ENCODE measurements around the gene FAM32A.

The FAM32A gene

DNA sequence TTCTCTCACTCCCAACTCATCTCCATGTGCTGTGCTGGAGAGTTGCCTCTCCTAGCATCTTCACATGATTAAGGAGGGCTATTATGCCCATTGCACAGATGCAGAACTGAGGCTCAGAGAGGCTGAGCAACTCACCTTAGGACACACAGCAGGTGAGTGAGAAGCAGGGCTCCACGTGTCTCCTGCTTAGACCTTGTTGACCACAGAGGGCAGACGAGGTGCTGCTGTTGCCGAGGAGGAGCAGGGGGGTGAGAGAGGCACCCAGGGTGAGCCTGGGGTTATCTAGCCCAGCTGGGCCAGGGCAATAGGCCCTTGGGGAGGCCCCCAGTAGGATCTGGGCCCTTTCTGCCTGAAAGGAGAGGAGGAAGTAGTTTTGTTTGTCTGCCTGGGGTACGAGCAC lies 44.2 kb upstream of the FAM32A start:
- no peak overlapping the region for H3K9ac ChIP-seq
- no peaks in the 10 kb centered on the region for H3K36me3 ChIP-seq (ENCODE audit: control insufficient read depth, insufficient read depth, low read length)
- H3K4me3 ChIP-seq (ENCODE audit: low read depth, low read length): no peak overlapping the region
- H2AFZ ChIP-seq: no peak overlapping the region
- H3K79me2 ChIP-seq: no peaks in the 10 kb centered on the region
- H3K4me1 ChIP-seq: no peaks in the 10 kb centered on the region
- H3K27ac ChIP-seq: no peak overlapping the region
- no peaks in the 10 kb centered on the region for H3K9me3 ChIP-seq (ENCODE audit: control insufficient read depth, low read length)
- TF ChIP-seq CTCF (IDR thresholded peaks at IDR 0.05): no peak
- H3K27me3 ChIP-seq (ENCODE audit: control insufficient read depth, insufficient read depth, low read length): no peaks in the 10 kb centered on the region
- H3K4me2 ChIP-seq (ENCODE audit: low read length): no peak overlapping the region

DNA sequence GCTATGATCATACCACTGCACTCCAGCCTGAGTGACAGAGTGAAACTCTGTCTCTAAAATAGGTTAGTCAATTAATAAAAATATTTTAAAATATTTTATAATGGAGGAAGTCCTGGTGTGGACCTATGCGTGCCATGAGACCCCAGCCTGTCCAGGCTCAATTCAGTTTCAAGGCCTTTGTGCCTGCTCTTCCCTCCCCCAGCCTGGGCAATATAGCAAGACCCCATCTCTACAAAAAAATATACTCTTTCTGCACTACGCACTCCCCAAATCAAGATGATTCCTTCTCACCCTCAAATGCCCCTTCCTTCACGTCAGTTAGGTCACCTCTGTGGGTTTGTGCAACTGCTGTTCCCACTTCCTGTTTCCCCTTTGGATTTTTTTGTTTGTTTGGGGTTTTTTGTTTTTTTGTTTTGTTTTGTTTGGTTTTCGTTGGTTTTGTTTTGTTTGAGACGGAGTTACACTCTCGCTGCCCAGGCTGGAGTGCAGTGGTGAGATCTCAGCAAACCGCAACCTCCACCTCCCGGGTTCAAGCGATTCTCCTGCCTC lies 43.1 kb upstream of the FAM32A start:
- Histone ChIP-seq H3K4me2 (ENCODE audit: low read length) (no peak overlapping the region), H3K79me2 (no peaks in the 10 kb centered on the region), H3K9me3 (ENCODE audit: control insufficient read depth, low read length) (no peaks in the 10 kb centered on the region), H3K27me3 (ENCODE audit: control insufficient read depth, insufficient read depth, low read length) (no peaks in the 10 kb centered on the region), H3K9ac (no peak overlapping the region), H3K27ac (no peak overlapping the region), H3K36me3 (ENCODE audit: control insufficient read depth, insufficient read depth, low read length) (no peaks in the 10 kb centered on the region), H2AFZ (no peak overlapping the region), H3K4me1 (no peaks in the 10 kb centered on the region), H3K4me3 (ENCODE audit: low read depth, low read length) (no peak overlapping the region)
- TF ChIP-seq CTCF (IDR thresholded peaks at IDR 0.05): no peak

GRCh38 chr19:16143399-16144215 lies 41.6 kb upstream of the FAM32A start, which contains the start of gene HSH2D:
TSS of gene HSH2D (plus strand) at chr19:16143685. CDS start at chr19:16148751, 5,066 bp downstream.
- TF ChIP-seq CTCF (IDR thresholded peaks at IDR 0.05): no peak

GRCh38 chr19:16144216-16144581 lies 41.0 kb upstream of the FAM32A start:
- Histone ChIP-seq H3K27me3 (ENCODE audit: control insufficient read depth, insufficient read depth, low read length) (no peaks in the 10 kb centered on the region), H3K9me3 (ENCODE audit: control insufficient read depth, low read length) (no peaks in the 10 kb centered on the region), H3K4me2 (ENCODE audit: low read length) (no peak overlapping the region), H3K79me2 (no peaks in the 10 kb centered on the region), H3K36me3 (ENCODE audit: control insufficient read depth, insufficient read depth, low read length) (no peaks in the 10 kb centered on the region), H3K27ac (no peak overlapping the region), H3K4me1 (no peaks in the 10 kb centered on the region), H3K9ac (no peak overlapping the region), H3K4me3 (ENCODE audit: low read depth, low read length) (no peak overlapping the region), H2AFZ (no peak overlapping the region)
- TF ChIP-seq CTCF (IDR thresholded peaks at IDR 0.05): no peak

More at GRCh38 chr19:16143399-16144215, 41.6 kb upstream of the FAM32A start, which contains the start of gene HSH2D:
- Histone ChIP-seq H3K4me3 (ENCODE audit: low read depth, low read length) (peak within 1 kb of the TSS; percentile 19), H3K4me2 (ENCODE audit: low read length) (peak within 1 kb of the TSS; percentile 26), H3K27me3 (ENCODE audit: control insufficient read depth, insufficient read depth, low read length) (no peaks in the 10 kb centered on the region), H2AFZ (peak within 1 kb of the TSS; percentile 38), H3K4me1 (no peaks in the 10 kb centered on the region), H3K9ac (no peak within 1 kb of the TSS), H3K79me2 (no peaks in the 10 kb centered on the region), H3K36me3 (ENCODE audit: control insufficient read depth, insufficient read depth, low read length) (no peaks in the 10 kb centered on the region), H3K9me3 (ENCODE audit: control insufficient read depth, low read length) (no peaks in the 10 kb centered on the region), H3K27ac (no peak within 1 kb of the TSS)
